ENCODE measurements around the gene TMEM121. TPM values are rescaled to one million over a fixed set of nuclear protein-coding genes. Genes with fewer than 3 reads are reported as not detected.

The TMEM121 gene
- total and polyA plus RNA-seq, 2 of the 8 experiments (the other 6 are each of a cell fraction or from before 2014, with no cell fraction given), result 1.9 TPM; not detected in 1

GRCh38 chr14:105501504-105502291 lies 24.7 kb upstream of the TMEM121 start (continued):
- TF ChIP-seq CHD7 (IDR thresholded peaks at IDR 0.05; ENCODE audit: insufficient replicate concordance, low read length), result no peak
- TF ChIP-seq SP2 (IDR thresholded peaks at IDR 0.05; ENCODE audit: low read length), result no peak
- TF ChIP-seq MAX (IDR thresholded peaks at IDR 0.05), result no peak
- no peak for TF ChIP-seq BRCA1 (IDR thresholded peaks at IDR 0.05; ENCODE audit: low read depth, low read length)
- TF ChIP-seq TBP (IDR thresholded peaks at IDR 0.05; ENCODE audit: low read depth, low read length), result no peak
- no peak for TF ChIP-seq POLR2A (IDR thresholded peaks at IDR 0.05; ENCODE audit: control extremely low read depth in 1 of 2, low read depth in 2 of 2, low read length in 2 of 2)
- no peak for TF ChIP-seq FOSL1 (IDR thresholded peaks at IDR 0.05; ENCODE audit: insufficient read depth, low read depth, low read length)
- TF ChIP-seq TAF7 (optimal IDR thresholded peaks at IDR 0.05; ENCODE audit: borderline replicate concordance, low read depth, low read length), result no peak
- no peak for TF ChIP-seq SP1 (IDR thresholded peaks at IDR 0.05; ENCODE audit: low read depth, low read length)

All from H1 (cell line).